Measurements from ENCODE around the gene SYTL3.

The SYTL3 gene

DNA sequence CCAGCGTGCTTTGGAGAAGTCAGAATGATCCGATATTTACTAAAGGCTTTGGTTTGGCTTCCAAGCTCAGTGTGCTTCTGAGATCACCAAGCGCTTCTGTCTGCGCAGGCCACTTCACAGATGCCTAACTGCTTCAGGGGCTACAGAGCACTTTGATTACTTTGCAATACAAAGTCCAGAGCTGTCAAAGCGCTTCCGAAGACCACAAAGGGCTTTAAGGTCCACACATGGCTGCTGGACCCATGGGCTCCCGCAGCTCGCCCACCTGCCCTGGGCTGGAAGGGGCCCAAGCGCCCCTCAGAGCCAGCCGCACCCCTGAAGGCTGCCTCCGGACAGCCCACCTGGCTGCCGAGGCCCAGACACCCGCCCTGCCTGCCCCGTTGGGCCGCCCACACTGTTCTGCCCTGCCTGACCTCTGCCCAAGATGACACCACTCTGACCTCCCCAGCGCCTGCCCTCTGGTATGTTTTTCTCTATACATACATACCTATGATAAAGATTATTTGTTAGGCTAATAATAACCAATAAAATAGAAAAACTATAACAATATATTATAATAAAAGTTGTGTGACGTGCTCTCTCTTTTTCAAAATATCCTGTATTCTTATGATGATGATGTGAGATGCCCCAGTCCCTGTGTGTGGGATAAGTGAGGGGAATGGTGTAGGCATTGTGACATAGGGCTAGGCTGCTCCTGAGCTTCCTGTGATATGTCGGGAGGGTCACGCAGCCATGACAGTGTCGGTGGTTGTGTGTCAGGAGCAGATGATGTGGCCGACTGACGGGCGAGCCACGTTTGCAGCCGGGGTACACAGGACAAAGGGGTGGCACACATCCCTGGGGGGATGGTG, 27.9 kb upstream of the SYTL3 start:
- peak; percentile 48 for DNase-seq

DNA sequence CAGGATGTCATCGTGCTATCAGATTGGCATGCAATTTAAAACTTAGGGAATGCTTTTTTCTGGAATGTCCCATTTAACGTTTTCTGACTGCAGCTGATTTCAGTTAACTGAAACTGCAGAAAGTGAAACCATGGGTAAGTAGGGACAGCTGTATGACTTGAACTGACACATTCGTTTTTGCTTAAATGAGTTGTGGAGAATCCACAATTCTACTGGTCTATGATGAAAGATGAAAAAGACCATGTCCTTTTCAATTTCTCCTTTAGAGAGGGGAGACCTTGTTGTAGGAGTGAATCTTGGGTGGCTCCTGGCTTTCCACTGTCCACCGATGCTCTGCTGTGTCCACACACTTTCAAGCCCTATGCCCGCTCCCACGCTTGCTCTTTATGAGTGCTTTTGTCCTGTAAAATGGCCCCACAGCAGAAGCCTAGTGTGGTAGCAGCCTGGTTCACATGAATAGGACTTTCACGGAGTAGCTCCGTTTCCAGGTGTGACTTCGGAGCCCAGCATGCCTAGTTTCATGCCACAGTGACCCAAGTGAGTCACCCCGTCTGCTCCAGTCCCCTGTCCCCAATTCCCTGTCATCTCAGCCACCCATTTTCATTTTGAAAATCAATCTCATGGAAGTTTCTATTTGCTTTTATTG, 27.2 kb upstream of the SYTL3 start:
- DNase-seq: peak; percentile 35

DNA sequence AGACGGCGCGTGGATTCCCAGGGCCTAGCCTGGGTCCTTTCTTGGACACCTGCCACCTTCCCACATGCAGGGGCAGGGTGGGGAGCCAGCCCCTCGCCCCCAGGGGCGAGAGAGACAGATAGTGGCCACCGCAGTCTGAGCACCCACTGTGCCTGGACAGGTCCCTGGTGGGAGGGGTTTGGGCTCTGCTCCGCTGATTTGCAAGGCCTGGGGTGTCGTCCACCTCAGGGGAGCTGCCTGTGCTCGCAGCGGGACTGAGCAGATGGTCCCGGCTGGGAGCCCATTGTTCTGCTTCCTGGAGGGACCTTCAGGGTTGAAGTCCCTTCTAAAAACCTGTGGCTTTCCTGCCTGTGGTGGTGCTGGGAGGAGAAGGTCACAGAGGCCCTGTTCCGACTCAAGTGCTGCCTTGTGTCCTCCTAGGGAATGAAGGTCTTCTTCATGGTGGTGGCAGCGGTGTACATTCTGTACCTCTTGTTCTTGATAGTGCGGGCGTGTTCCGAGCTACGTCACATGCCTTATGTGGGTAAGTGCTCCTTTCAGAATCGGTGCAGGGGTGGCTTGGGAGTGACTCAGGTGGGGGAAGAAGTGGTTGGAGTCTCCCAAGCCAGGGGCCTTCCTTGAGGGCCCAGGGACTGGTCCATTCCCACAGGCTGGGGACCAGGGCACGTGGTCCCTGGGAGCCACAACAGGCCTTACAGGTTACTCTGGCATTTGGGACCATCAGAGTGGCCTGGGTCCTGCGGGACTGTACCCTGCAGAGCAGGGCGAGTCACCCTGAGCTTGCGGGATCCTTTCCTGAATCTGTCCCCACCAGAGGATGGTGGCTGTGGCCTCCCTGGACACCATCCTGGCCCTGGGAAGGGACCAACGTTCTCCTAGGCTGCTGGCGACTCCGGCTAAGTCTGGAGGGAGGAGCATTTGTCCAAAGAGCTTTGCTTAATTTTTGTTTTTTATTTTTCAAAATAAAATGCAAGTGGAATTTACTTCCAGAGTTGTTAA, 24.9 kb upstream of the SYTL3 start:
- DNase-seq: peak; percentile 49

DNA sequence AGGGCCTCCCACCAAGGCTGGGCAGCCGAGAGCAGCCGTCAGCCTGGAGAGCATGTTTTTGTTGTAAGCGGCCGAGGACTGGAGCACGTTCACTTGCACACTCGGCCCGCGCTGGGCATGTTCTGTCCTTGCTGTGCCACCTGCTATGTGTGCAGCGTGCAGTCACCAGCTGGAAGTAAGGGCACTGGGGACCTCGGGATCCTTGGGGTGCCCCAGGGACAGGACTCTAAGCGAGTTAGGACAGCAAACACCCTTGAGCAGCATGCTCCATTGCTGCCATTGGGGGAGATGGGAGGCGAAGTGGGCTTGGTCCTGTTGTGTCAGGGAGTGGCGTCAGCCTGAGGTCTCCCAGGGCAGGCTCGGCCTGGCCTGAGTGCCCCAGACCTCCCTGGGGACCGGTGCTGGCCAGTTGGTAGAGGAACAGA, 24.0 kb upstream of the SYTL3 start:
- DNase-seq: peak; percentile 43

DNA sequence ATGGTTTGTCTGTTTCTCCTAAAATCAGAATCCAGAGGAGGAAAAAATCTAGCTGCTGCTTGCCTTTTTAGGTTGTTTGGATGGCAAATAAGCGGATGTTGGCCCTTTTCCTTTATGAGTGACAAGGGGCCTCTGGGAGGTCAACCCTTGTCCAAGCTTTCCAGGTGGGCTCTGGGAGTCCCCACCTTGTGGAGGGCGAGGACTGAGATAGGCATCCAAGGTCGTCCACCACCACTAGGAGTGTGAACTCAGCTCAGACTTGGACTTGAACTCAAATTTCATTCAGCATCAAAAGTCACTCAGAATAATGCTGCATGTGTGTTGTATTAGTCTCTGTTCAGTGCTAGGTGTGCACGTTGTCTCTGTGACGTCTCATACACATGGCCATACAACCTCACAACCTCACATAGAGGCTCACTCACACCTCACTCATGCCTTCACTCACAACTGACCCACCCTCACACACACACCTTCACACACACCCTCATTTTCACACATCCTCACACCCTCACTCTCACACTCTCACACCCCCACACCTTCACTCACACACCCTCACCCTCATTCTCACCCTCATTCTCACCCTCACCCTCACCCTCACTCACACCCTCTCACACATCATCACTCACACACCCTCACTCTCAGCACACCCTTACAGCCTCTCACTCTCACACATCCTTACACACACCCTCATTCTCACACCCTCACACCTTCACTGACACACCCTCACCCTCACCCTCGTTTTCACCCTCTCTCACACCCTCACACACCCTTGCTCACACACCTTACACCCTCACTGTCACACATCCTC, 23.3 kb upstream of the SYTL3 start:
- DNase-seq: peak; percentile 38

DNA sequence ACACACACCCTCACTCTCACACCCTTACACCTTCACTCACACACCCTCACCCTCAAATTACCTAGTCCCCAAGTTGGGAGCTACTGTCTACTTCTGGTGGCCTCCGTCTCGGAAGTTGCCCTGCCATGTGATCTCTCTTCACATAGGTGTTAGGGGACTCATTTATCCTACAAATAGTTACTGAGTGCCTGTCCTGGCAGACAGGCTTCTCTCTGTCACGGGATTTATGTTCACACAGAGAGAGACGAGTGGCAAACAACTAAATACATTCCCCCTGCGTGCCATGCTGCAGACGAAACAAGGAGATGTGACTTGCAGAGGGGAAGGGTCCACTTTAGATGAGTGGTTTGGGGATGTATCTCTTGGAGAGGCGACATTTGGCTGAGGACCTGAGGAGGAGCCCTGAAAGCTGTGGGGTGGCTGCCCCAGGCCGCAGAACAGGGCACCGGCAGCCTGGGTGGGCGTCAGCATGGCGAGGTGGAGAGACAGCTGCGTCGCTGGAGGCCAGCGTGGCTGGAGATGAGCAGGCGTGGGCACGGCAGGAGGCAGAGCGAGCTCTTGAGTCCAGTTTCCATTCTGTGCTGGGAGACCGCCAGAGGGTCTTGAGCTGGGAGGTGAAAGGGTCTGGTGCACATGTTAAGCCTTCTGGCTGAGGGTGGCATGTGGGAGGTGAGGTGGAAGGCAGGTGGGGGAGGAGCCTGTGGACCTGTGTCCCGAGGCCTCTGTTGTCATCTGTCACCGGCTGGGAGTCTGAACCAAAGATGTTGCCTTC, 22.5 kb upstream of the SYTL3 start:
- peak; percentile 51 for DNase-seq

DNA sequence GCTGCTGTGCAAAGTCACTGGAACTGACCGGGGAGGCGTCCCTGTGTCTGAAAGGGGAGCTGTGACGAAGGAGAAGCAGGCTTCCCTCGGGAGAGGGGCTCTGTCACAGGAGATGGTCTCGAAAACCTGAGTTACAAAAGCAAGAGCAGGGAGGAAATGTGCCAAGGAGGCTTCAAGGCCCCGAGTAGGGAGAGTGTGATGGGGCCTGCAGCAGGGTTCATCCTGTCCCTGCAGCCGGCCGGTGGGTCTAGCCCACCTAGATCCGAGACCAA, 22.0 kb upstream of the SYTL3 start:
- peak; percentile 49 for DNase-seq

DNA sequence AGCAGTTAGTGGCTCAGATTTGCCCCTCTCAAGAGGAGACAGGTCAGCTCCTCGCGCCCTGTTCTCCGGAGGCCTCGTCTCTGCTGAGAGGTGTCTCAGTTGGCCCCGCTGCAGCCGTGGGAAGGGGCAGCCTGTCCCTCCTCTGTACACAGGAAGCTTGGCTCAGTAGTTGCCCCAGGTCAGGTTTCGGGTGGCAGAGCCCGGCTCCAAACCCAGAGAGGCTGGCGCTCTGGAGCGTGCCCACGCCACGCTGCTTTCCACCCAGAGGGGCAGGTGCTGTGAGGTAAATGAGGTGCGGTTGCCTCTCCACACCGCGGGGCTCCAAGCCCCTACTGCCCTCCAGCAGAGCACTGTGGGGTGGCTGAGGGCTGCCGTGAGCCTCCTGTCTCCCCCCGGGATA, 21.3 kb upstream of the SYTL3 start:
- peak; percentile 54 for DNase-seq

DNA sequence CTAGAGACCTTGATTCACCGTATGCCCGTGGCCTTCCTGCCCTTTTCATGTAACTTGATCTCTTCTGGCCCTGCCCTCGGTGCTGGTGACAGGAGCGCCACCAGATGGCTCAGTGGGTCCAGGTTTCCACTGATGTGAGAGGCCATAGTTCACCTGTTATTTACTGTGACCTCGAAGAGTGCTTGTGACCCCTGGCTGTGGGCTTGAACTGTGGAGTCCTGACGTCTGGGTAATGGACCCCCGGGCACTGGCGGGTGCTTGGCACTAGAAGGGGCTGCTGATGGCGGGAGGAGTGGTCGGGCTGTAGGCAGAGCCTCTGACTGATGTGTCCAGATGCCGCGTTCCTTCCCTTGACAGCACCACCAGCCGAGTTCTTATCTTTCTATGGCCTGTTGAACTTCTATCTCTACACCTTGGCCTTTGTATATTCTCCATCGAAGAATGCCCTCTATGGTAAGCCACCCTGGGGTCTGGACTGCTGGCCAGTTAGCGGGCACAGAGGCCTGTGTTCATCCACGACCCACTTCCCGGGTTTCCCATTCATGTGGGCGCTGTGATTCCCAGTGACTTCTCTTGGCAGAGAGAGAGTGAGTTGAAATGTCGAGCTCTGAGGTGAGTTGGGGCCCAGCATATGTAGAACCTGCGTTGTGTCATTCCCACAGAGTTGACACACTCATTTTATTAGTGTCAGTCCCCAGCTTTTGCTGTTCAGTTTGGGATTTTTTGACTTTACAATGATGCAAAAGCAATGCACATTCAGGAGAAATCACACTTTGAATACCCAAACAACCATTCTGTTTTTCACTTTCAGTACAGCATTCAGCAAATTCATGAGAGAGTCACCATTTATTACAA, 20.3 kb upstream of the SYTL3 start:
- peak; percentile 59 for DNase-seq

DNA sequence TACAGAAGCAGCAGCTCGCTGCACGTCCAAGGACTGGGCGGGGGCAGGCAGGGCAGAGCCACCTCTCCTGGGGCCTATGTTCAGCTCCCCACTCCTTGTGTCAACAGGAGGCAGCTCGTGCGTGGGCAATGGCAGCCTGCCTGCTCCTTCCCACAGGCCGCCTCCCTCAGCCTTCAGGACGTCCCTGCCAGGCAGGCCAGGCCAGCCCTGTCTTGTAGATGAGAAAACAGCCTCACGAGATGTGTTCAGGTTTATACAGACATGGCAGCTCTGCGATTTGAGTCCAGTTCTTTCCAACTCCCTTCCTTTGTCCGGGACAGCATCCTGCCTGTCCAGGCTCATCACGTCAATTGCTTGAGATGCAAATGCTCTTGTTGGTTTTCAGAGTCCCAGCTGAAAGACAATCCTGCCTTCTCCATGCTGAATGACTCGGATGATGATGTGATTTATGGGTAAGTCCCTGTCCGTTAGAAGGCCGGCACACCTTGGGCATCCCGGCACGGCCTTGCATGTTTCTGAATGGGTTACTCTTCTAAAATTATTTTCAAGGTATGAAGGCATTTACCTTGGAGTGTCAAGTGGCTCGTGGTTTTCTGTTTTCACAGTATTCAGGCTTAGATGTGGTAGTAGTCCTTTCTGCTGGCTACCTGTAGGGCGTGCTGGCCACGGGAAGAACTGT, 18.8 kb upstream of the SYTL3 start:
- DNase-seq: peak; percentile 56

DNA sequence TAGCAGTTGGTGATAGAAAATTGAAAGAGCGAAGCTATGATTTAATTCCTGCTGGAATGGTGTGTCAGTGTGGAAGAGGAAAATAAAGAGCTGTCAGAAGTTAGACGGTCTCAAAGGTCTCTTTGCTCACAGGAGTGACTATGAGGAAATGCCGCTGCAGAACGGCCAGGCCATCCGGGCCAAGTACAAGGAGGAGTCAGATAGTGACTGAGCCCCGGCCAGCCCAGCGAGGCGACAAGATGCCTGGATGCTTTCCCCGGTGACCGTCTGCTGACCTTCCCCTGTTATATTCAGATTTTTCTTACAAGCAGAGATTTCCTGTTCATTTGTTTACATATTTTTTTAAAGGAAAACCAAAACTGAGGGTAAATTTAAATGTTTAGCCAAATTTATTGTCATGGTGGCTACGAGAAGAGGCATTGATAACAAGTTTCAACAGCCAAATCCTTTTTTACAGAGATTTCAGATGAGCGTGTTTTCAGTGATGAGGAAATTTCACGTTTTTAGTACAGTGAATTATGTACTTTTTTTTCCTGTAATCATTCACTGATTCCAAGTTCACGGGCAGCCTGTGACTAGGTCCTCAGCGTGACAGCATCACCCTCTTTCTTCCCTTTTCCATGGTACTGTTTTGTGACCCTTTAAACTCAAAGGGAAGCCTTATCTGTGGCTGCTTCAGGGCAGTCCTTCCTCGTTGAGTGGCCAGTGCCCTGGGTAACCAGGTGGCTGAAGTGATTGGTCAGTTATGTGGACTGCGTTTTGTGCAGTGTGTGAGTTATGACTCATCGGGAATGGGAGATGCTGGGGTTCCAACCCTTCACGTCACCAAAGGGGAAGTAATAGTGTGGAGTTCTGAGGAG, 17.9 kb upstream of the SYTL3 start:
- peak; percentile 49 for DNase-seq

DNA sequence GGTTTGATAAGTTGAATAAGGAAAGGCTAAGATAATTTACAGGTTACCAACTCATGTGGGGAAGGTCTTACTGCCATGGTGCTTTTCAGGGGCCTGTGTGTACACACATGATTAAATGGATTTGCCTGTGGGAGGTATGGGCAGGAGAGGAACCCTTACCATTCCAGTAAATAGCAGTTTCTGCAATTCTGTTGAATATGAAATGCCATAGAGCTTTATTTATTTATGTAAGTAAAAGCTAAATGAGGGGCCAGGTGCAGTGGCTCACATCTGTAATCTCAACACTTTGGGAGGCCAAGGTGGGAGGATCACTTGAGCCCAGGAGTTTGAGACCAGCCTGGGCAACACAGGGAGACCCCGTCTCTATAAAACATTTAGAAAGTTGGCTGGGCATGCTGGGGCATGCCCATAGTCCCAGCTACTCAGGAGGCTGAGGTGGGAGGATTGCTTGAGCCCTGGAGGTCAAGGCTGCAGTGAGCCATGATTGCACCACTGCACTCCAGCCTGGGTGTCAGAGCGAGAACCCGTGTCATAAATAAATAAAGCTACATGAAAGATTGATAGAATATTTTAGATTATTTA, 17.2 kb upstream of the SYTL3 start:
- DNase-seq: peak; percentile 45

DNA sequence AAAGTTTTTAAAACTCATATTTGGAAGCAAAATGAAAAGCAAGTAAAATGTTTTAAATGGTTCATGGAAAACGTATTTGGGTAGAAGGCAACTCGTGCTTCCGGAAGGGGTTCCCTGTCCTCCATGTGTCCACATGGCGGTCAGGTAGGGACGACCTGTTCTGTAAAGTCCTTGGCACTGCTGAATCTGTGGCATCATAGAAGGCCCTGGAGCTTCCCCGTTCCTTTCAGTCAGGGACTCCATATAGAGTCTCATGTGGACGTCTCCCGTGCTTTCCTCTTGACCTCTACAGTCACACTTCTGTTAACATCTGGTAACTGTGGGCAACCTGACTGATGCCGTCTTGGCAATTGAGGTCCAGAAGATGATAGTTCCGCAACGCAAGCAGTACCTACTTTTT, 16.7 kb upstream of the SYTL3 start:
- DNase-seq: peak; percentile 51

DNA sequence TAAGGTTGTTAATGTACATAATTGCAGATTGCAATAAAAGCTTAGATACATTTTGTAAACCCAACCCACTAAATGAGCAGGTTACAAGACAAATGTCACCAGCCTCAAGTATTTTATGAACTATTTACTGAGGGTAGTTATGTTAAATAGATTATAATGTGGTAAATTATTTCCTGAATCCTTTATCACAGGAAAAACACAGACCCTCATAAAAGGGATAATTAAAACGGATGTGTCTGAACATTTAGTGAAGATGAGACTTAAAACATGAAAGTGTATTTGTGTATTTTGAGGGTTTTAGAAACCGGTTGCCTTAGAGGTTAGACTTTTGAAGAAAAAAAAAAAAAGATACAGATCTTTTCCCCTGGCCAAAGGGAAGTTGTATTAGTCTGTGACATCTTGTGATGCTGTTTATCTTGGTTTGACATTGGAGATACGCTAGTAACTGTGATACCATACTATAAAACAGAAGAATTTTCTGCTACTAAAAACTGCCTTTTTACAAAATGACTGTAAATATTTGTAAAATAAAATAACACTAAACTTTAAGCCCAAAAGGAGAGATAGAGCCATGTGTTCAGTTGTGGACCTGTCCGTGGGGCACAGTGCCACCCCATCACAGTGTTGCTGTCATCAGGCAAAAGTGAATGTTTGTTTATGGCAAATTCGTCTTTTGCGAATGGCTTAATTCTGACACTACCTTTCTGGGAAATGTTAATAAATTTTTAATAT, 15.0 kb upstream of the SYTL3 start:
- no peak for DNase-seq

DNA sequence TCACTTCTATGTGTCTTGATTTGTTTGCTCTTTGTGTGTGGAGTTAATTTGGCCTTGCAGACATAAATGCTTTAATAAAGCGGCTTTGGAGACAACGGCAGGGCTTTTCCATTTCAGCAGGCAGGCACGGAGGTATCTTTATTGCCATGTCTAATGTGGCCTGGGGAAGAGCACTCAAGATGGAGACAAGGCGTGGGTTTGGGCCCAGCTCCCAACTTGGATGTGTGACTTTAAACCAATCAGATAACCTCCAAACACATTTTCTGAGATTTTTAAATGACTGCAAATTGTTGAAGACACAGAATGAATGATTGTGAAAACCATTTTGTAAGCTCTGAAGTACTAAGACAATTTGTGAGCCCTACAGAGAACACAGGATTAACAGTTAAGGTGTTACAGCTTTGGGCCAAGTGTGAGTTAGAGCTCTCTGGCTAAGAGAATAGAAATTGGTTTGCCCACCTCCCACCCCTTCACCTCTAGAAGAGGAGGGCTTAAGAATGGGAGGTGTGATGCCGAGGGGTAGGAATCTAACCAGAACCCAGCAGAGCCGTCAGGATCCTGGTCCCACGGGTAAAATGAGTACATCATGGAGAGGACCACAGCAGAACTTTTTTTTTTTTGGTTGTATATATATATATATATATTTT, 14.3 kb upstream of the SYTL3 start:
- no peak for DNase-seq

DNA sequence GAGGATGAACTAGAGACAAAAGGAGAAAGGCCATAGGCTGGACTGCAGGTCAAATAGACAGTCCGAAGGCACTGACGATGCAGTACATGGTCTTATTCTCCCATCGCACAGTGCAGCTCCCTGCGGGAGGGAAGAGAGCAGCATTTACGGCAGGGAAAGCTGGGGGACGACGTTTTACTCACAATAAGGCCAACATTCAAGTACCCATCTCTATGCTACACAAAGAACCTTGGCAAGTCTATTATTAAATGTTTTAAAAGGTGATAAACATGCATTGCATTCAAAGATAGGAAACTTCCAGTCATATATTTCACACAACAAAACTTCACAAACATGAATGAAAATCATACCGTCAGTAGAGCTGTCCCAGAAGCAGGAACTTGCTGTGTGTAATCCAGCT, 13.1 kb upstream of the SYTL3 start:
- DNase-seq: no peak

DNA sequence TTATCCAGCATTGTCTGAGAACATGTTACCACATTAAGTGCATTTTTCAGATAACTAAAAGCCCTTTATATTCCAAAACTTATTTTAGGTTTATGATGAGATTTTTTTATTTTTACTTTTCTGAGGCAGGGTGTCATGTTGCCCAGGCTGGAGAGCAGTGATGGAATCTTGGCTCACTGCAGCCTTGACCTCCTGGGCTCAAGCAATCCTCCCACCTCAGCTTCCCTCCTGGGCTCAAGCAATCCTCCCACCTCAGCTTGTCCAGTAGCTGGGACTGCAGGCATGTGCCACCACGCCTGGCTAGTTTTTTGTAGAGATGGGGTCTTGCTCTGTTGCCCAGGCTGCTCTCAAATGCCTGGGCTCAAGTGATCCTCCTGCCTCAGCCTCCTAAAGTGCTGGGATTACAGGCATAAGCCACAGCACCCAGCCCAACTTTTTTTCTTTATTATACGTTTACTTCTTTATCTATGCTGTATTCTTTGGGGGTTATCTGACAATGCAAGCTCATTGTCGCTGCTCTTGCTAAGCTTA, 11.5 kb upstream of the SYTL3 start:
- peak; percentile 45 for DNase-seq
